22Rv1 (cell line): ENCODE measurements around the gene SLC10A7.

Experiments used
- CTCF ChIP-seq: fragments of 450-650 bp; IDR thresholded peaks from 2 replicates; pipeline ENCODE4 v1.5.1; 2017; ENCODE audit warnings: mild to moderate bottlenecking
- ZFX ChIP-seq: fragments of 450-650 bp; IDR thresholded peaks from 2 replicates; pipeline ENCODE4 v1.6.1; 2017; ENCODE audit warnings: antibody characterized with exemption, borderline replicate concordance

GRCh38 chr4:146278986-146279385 is 242.8 kb downstream of the SLC10A7 start:
- TF ChIP-seq CTCF: no peak
- TF ChIP-seq ZFX: no peak
